ENCODE measurements around the gene CEACAM1. TPM values are rescaled to one million over a fixed set of nuclear protein-coding genes. Genes with fewer than 3 reads are reported as not detected.
"Not testable (repeated sequence)": the region's sequence is repeated elsewhere in the genome, so short reads cannot be mapped to it uniquely, and the experiment has no call there.

Gene CEACAM1
- total and polyA plus RNA-seq, 3 donors from 2014 or later = 6.8 to 13.7 (median 12.7) TPM

DNA sequence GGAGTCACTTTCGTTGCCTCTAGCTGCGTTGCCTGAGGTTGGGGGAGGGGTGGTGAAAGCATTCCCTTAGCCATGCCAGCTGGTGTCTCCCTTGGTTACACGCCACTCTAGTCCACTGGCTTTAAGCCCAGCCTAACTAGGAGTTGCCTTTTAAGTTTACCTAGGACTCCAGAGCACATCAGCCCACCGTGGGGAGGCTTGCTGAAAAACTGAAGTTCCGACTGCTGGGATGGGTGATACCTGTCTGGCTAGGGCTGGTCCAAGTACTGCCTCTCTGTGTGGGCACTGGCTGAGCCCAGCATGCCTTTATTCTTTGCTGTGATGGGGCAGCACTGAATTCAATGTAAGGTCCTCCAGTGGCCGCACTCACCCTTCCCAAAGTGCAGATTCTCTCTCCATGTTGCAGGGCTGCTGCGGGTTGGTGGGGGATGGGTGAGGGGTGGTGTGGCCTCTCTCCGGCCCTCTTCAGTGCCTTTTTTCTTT is 11.8 kb upstream of the CEACAM1 start:
- H3K4me3 ChIP-seq = no peak overlapping the region
- H3K36me3 ChIP-seq (ENCODE audit: low read depth, missing control alignments) = no peaks in the 10 kb centered on the region
- H3K27ac ChIP-seq = no peak overlapping the region
- H3K9me3 ChIP-seq = no peaks in the 10 kb centered on the region
- no peaks in the 10 kb centered on the region for H3K4me1 ChIP-seq
- 76% methylated on average over 8 of the region's 8 CpGs for WGBS, 2 donors
- TF ChIP-seq POLR2A (IDR thresholded peaks at IDR 0.05) = no peak
- TF ChIP-seq, protein P1, sequence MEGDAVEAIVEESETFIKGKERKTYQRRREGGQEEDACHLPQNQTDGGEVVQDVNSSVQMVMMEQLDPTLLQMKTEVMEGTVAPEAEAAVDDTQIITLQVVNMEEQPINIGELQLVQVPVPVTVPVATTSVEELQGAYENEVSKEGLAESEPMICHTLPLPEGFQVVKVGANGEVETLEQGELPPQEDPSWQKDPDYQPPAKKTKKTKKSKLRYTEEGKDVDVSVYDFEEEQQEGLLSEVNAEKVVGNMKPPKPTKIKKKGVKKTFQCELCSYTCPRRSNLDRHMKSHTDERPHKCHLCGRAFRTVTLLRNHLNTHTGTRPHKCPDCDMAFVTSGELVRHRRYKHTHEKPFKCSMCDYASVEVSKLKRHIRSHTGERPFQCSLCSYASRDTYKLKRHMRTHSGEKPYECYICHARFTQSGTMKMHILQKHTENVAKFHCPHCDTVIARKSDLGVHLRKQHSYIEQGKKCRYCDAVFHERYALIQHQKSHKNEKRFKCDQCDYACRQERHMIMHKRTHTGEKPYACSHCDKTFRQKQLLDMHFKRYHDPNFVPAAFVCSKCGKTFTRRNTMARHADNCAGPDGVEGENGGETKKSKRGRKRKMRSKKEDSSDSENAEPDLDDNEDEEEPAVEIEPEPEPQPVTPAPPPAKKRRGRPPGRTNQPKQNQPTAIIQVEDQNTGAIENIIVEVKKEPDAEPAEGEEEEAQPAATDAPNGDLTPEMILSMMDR (IDR thresholded peaks at IDR 0.05) = no peak
- no peaks in the 10 kb centered on the region for H3K27me3 ChIP-seq
- DNase-seq = no peak
- intact Hi-C loops (cut with DNase I; ENCODE audit: low total_unique reads) = no loop called here

GRCh38 chr19:42538841-42539709 is 10.8 kb upstream of the CEACAM1 start:
- WGBS, 2 donors = 88 to 90% methylated on average over 6 to 7 of the region's 7 CpGs
- no peak for TF ChIP-seq POLR2A (IDR thresholded peaks at IDR 0.05)
- TF ChIP-seq, protein P1 (IDR thresholded peaks at IDR 0.05) = no peak
- Histone ChIP-seq H3K9me3 (no peaks in the 10 kb centered on the region), H3K27ac (no peak overlapping the region), H3K4me1 (no peaks in the 10 kb centered on the region), H3K4me3 (no peak overlapping the region), H3K36me3 (ENCODE audit: low read depth, missing control alignments) (no peaks in the 10 kb centered on the region), H3K27me3 (no peaks in the 10 kb centered on the region)
- no peak for DNase-seq
- intact Hi-C loops (cut with DNase I; ENCODE audit: low total_unique reads) = no loop called here

DNA sequence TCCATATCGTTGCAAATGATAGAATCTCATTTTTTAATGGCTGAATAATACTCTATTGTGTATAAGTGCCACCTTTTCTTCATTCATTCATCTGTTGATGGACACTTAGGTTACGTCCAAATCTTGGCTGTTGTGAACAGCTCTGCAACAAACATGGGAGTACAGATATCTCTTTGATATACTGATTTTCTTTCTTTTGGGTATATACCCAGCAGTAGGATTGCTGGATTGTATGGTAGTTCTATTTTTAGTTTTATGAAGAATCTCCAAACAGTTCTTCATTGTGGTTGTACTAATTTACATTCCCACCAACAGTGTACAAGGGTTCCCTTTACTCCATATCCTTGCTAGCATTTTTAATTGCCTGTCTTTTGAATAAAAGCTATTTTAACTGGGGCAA is 7.0 kb upstream of the CEACAM1 start:
- H3K9me3 ChIP-seq; H3K4me1 ChIP-seq; H3K4me3 ChIP-seq; H3K36me3 ChIP-seq (ENCODE audit: low read depth, missing control alignments); H3K27me3 ChIP-seq; H3K27ac ChIP-seq; DNase-seq; intact Hi-C loops (cut with DNase I; ENCODE audit: low total_unique reads): not testable (repeated sequence)
- 82 to 86% methylated on average over 2 of the region's 2 CpGs for WGBS, 2 donors

GRCh38 chr19:42534391-42534790 is 6.1 kb upstream of the CEACAM1 start:
- Histone ChIP-seq H3K4me1 (no peaks in the 10 kb centered on the region), H3K9me3 (no peaks in the 10 kb centered on the region), H3K27me3 (no peaks in the 10 kb centered on the region), H3K4me3 (no peak overlapping the region), H3K27ac (no peak overlapping the region), H3K36me3 (ENCODE audit: low read depth, missing control alignments) (no peaks in the 10 kb centered on the region)
- no peak for DNase-seq
- TF ChIP-seq POLR2A (IDR thresholded peaks at IDR 0.05) = no peak
- TF ChIP-seq, protein P1 (IDR thresholded peaks at IDR 0.05) = no peak
- intact Hi-C loops (cut with DNase I; ENCODE audit: low total_unique reads) = no loop called here

DNA sequence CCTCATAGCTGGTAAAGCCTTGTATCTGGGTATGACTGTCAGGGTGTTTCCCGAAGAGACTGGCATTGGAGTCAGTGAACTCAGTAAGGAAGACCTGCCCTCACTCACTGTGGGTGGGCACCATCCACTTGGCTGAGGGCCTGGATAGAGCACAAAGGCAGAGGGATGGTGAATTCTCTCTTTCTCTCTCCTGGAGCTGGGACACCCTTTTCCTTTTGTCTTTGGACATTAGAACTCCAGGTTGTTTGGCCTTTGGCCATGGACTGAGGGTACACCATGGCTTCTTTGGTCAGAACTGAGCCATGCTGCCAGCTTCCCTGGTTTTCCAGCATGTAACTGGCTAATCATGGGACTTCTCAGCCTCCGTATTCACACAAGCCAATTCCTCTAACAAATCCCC is 4.6 kb upstream of the CEACAM1 start:
- Histone ChIP-seq H3K9me3 (no peaks in the 10 kb centered on the region), H3K4me1 (peaks cover 10% of the 10 kb centered on the region), H3K36me3 (ENCODE audit: low read depth, missing control alignments) (no peaks in the 10 kb centered on the region), H3K4me3 (no peak overlapping the region), H3K27me3 (no peaks in the 10 kb centered on the region), H3K27ac (no peak overlapping the region)
- TF ChIP-seq, protein P1 (IDR thresholded peaks at IDR 0.05) = no peak
- no peak for TF ChIP-seq POLR2A (IDR thresholded peaks at IDR 0.05)
- no peak for DNase-seq
- intact Hi-C loops (cut with DNase I; ENCODE audit: low total_unique reads) = no loop called here
- WGBS, 2 donors = 76 to 98% methylated on average over 2 of the region's 2 CpGs
